ENCODE measurements around the gene SCOC. TPM values are rescaled to one million over a fixed set of nuclear protein-coding genes. Genes with fewer than 3 reads are reported as not detected.
A peak's percentile ranks its signal among the peaks of the same experiment; 100 is the strongest.

Gene SCOC
- total and polyA plus RNA-seq, 2 of the 13 experiments (the other 11 are each of a cell fraction or from before 2014, with no cell fraction given): 43.8 to 65.2 TPM

GRCh38 chr4:140427106-140427918, 53.9 kb downstream of the SCOC start, which contains the start of gene CLGN (continued):
- TF ChIP-seq, protein P1, sequence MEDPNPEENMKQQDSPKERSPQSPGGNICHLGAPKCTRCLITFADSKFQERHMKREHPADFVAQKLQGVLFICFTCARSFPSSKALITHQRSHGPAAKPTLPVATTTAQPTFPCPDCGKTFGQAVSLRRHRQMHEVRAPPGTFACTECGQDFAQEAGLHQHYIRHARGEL (CRISPR knock-in tag; IDR thresholded peaks at IDR 0.05): peak; percentile 56; the same call in 1 of the 2 replicates
- TF ChIP-seq PRDM10 (CRISPR knock-in tag; IDR thresholded peaks at IDR 0.05; ENCODE audit: low read depth) (0 out of 2 replicates have a peak, but pooled peaks have one; percentile 22), ZNF564 (CRISPR knock-in tag; IDR thresholded peaks at IDR 0.05) (0 out of 2 replicates have a peak, but pooled peaks have one; percentile 31), GZF1 (CRISPR knock-in tag; IDR thresholded peaks at IDR 0.05) (peak; percentile 56; the same call in 1 of the 2 replicates), ASH2L (IDR thresholded peaks at IDR 0.05; ENCODE audit: insufficient read length, low read depth, low read length) (peak; percentile 73), BRF2 (CRISPR knock-in tag; IDR thresholded peaks at IDR 0.05) (no peak), ZNF776 (CRISPR knock-in tag; IDR thresholded peaks at IDR 0.05) (peak; percentile 58; the same call in 1 of the 2 replicates), NCOA2 (CRISPR knock-in tag; IDR thresholded peaks at IDR 0.05) (no peak; the same call in 1 of the 2 replicates), ZSCAN31 (CRISPR knock-in tag; IDR thresholded peaks at IDR 0.05; ENCODE audit: low read depth) (peak; percentile 91), ZNF256 (CRISPR knock-in tag; conservative IDR thresholded peaks at IDR 0.05) (peak; percentile 22; the same call in 1 of the 2 replicates), ZNF44 (CRISPR knock-in tag; IDR thresholded peaks at IDR 0.05) (0 out of 2 replicates have a peak, but pooled peaks have one; percentile 20), ATF1 (CRISPR knock-in tag; IDR thresholded peaks at IDR 0.05) (no peak), NRL (CRISPR knock-in tag; IDR thresholded peaks at IDR 0.05; ENCODE audit: borderline replicate concordance) (peak; percentile 97), U2AF1 (optimal IDR thresholded peaks at IDR 0.05; ENCODE audit: low read depth, low read length) (no peak), ZNF839 (CRISPR knock-in tag; IDR thresholded peaks at IDR 0.05; ENCODE audit: borderline replicate concordance) (0 out of 2 replicates have a peak, but pooled peaks have one; percentile 39), NR2F1 (CRISPR knock-in tag; IDR thresholded peaks at IDR 0.05) (no peak), ZNF710 (CRISPR knock-in tag; IDR thresholded peaks at IDR 0.05; ENCODE audit: borderline replicate concordance) (peak; percentile 59; the same call in 1 of the 2 replicates), ZNF350 (CRISPR knock-in tag; IDR thresholded peaks at IDR 0.05; ENCODE audit: borderline replicate concordance, low read depth) (peak; percentile 59; the same call in 1 of the 2 replicates), PHF8 (CRISPR knock-in tag; IDR thresholded peaks at IDR 0.05) (peak; percentile 91), ZNF124 (CRISPR knock-in tag; IDR thresholded peaks at IDR 0.05) (no peak)
- TF ChIP-seq, protein P2, sequence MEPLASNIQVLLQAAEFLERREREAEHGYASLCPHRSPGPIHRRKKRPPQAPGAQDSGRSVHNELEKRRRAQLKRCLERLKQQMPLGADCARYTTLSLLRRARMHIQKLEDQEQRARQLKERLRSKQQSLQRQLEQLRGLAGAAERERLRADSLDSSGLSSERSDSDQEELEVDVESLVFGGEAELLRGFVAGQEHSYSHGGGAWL (CRISPR knock-in tag; IDR thresholded peaks at IDR 0.05): peak; percentile 56
